HG02759 (cell line): ENCODE data around the gene MYOG.

Experiments
- ATAC-seq: cut with Tn5 transposase; IDR thresholded peaks from one replicate; pipeline ENCODE4 v1.9.1; 2021; ENCODE audit warnings: mild to moderate bottlenecking, moderate library complexity; ENCODE audit not compliant: unreplicated experiment

Gene MYOG

DNA sequence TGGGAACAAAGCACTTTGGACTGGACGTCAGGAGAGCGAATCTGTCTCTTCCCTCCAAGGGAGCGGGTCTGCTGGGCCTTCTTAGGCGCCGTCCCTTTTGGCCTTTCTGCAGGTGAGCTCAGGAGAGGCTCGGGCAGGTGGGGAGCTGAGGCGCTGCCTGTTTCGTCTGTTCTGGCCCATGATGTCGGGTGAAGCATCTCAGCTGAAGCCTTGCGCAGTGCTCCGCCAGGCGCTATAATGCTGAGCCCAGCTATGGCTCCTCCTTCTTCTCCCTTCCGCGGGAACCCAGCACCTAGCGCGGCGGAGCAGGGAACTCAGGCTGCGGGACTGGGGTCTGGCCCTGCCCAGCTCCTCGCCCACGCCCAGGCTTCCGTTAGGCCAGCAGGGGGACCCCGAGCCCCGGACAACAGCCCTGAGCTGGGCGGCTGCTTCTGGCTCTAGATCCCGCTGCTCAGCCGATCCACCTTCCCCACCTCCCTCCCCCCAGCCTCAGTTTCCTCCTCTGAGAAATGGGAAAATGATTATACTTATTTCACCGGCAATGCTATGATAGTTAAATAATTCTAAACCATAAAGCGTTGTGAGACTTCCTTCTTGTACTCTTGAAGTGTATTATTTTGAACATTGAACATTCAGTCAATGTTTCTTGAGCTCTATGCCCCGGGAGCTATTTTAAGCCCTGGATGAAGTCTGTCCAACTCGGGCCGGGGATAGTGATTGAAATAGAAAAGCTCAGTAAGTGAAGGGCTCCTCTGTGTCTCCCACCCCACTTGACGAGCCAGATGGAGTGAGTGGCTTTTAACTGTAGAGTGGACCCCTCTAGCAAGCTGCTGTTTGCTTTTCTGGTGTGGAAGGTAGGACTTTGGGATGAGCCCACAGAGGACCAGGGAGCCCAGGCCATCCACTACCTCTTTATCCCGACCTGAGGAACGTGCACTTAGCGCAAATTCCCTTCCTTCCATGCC, 32.1 kb upstream of the MYOG start:
- no peak for ATAC-seq

DNA sequence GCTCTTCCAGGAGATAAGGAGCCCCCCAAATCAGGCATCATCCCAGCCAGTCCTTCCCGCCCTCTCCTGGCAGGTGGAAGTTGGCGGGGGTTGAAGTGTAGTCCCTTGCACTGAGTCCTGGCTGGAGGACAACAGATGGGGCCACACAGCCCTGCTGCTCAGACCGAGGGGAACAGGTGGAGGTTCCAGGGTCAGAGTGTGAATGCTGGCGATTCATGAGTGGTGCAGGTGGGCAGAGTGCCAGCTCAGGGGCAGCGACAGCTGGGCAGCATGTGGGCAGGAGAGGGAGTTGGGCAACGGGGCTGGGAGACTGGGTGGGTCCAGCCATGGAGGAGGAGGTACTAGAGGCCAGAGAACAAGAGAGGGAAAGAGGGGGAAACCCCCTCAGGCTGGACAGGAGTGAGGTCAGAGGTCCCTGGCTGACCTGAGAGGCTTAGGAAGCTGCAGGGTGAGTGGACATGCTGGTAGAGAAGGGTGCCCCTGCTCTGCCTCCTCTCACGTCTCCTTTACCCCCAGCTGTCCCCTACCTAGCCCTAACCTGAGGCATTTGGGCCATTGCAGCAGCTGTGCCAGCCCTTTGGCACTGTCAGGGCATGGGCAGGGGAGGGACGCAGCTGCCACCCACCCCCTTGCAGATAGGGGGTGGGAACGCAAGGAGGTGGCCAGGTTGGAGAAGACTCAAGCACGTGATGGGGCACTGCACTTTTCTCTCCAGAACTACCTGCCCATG, 30.4 kb upstream of the MYOG start:
- no peak for ATAC-seq

DNA sequence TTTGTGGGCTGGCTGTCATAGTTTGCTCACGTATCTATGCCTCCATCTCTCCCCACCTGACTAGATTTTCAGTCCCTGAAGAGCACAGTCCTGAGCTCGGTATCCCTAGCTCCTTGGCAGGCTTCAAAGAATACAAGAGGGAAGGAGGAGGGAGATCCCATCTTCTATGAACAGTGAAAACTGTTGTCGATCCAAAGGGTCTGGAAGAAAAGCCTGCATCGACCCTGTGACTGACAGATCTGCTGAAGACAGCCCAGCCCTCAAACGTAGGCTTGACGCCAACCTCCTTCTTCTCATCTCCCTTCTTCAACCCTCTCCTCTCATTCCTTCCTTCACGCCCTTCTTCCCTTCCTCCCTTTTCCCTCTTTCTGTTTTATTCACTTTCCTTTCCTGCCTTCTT, 28.4 kb upstream of the MYOG start:
- ATAC-seq: no peak

- no peak for ATAC-seq
Measured at GRCh38 chr1:203113308-203113707, 27.5 kb upstream of the MYOG start.

- ATAC-seq: no peak
Measured at GRCh38 chr1:203112475-203112874, 26.7 kb upstream of the MYOG start.

- no peak for ATAC-seq
Measured at GRCh38 chr1:203104789-203105390, 19.1 kb upstream of the MYOG start.

GRCh38 chr1:203103829-203104495, 18.1 kb upstream of the MYOG start:
- ATAC-seq: no peak

DNA sequence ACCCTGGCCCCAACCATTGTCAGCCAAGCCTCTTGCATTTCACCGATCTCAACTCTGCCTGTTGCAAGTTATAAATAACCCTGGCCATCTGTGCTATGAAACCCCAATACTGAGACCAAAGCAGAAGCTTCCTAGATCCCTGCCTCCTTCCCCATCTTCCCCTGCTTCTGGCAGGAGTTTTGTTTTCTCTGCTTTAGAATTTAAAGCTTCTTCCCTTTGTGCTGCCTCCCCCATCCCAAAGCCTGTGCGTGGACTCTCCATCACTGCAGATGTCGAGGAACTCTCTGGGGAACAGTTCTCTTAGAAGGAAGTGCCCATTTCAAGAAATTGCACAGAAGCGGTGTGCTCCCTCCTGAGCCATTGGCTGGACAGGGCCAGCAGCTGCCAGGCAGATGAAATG, 17.4 kb upstream of the MYOG start:
- no peak for ATAC-seq

DNA sequence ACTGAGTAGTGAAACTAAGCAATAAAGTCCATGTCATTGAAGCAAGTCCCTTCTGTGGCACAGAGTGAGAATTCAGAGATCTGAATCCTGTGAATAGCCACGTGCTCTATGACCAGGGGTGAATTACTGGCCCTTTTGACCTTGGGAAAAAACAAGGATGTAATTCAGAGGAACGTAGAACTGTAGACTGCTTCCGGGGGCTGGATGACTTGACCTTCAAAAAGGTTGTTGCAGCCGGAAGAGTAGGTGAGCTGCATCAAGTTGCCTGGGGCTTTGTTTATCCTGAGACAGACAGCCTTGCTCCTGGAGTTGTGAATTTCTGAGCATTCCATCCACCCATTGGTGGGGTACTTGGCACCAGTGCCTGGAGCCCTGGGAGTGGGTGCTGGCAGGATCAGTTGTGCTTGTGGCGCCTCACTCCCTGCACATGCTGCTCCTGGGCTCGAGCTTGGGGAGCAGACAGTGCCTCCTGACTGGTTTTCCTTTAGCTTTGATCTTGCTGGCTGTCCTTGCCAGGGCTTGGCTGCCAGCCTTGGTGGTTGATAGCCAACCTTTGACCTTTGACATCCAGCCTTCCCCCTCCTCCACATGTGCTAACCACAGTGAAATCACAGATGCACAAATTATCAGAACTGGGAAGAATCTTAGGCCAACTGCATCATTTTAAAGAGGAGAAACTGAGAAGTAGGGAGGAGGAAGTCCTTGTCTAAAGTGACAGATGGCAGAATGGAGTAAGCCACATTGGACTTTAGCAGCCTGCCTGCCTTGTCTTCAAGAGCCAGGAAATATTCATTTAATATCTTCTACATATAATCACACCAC, 16.2 kb upstream of the MYOG start:
- no peak for ATAC-seq

DNA sequence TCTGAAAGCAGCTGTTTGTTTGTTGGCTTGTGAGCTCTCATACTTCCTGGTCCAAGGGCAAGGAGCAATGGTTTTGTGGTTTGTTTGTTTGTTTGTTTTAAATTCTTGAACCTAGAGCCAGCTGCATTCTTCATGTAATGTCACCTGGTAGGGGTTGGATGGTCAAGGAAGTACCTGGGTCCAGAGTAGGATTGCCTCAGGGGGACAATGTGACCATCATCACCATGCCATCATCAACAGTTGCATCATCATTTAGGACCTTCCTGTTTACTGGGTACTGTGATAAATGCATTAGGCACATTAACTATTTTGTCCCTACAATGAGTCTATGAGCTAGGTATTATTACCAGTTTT, 14.7 kb upstream of the MYOG start:
- no peak for ATAC-seq

- no peak for ATAC-seq
Measured at GRCh38 chr1:203099805-203100515, 14.1 kb upstream of the MYOG start.

- no peak for ATAC-seq
Measured at GRCh38 chr1:203098914-203099520, 13.2 kb upstream of the MYOG start.

DNA sequence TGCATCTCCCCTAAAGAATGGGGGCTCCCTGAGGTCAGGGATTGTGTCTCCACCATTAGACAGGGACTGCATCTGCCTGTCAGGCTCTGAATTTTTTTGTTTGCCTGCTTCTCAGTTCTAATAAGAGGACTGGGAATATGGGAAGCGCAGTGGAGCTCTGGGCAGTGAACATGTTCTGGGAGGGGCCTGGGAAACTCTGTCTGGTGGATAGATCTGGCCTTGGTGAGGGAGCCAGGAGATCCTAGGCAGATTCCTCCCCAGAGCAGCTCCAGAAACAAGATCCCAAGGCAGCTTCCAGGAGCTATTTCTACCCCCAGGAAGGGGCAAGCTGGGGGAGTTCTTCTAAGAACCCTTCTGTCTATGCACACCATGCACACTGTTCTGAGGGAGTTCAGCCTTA, 12.6 kb upstream of the MYOG start:
- ATAC-seq: no peak

GRCh38 chr1:203097001-203097400, 11.2 kb upstream of the MYOG start:
- ATAC-seq: no peak

- ATAC-seq: no peak
Measured at GRCh38 chr1:203096566-203096965, 10.8 kb upstream of the MYOG start.

DNA sequence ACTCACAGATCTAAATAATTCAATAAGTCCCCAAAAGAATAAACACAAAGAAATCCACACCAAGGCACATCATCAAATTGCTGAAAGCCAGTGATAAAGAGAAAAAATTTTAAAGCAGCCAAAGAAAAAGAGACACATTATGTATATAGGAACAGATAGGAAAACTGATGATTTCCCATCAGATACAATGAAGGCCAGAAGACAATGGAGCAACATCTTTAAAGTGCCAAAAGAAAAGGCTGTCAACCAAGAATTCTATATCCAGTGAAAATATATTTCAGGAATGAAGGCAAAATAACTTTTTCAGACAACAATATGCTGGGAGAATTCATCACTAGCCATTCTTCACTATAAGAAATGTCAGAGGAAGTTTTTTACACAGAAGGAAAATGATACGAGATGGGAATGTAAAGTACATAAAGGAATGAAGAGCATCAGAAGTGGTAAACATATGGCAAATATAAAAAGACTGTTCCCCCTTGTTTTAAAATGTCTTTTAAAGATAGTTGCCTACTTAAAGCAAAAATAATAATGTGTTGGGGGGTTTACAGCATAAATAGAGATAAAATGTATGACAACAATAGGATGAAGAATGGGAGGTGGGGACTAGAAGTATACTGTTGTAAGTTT, 9.4 kb upstream of the MYOG start:
- ATAC-seq: no peak

DNA sequence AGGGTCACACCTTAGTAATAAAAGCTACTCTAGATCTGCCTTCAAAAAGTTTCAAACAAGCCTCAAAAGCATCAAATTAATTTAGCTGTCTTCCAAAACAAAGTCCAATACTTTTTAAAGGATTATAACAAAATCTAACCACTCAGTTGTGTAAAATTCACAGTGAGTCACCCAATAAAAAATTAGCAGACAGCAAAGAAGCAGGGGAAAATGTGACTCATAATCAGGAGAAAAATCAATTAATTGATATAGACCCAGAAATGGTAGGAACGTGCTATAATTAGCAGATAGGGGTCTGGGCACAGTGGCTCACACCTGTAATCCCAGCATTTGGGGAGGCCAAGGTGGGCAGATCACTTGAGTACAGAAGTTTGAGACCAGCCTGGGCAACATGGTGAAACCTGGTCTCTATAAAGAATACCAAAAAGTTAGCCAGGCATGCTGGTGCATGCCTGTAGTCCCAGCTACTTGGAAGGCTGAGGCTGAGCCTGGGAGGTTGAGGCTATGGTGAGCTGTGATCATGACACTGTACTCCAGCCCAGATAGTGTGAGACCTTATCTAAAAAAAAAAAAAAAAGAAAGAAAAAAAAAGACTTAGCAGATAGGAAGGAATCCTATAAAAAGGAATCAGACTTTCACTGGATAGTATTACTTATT, 8.1 kb upstream of the MYOG start:
- ATAC-seq: no peak

DNA sequence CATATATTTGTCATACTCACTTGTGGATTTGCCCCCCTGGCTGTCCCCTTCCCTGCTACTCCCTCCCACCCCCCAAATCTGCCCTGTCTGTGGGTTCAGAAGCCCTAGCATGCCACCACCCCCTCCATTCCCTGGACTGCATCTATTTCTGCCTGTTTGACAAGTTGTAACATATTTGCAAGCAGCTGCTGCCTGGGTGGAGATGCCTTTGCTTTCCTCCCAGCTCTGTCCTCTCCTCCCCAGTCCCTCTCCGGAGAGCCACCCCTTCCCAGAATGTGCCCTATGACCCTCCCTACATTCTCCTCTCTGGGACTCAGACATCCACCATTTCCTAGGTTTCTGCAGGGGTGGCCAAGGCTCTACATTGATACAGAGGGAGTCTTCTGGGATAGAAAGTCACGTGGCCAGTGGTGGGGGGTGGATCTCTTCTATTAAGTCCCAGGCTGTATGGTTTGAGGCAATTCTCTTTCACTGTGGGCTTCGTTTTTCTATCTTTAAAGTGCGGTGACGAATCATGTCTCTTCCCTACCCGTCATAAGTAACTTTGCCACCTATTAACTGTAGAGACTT, 6.0 kb upstream of the MYOG start:
- ATAC-seq: no peak
